Gastroesophageal sphincter (tissue), 3 donors: ENCODE data around the gene THSD7A.

ENCODE experiments used
- EP300 ChIP-seq: sonication (generic); formaldehyde crosslinking; IDR thresholded peaks from one replicate; pipeline ENCODE4 v1.6.1; 2017; ENCODE audit warnings: antibody characterized with exemption, mild to moderate bottlenecking
- POLR2A ChIP-seq, 2 donors: fragments of 450-650 bp; IDR thresholded peaks; one replicate each; pipeline ENCODE4 v1.6.1; 2017; ENCODE audit warnings: antibody characterized with exemption in 2 of 2, mild to moderate bottlenecking in 2 of 2, moderate library complexity in 1 of 2
- TF ChIP-seq, protein P1 (sequence below), 4 experiments: fragments of 200-600 bp in 2 of 4; fragments of 450-650 bp in 2 of 4; sonication (generic) in 1 of 4; IDR thresholded peaks; one replicate each; pipeline ENCODE4 v1.5.1; 2017 to 2019; ENCODE audit warnings: antibody characterized with exemption in 4 of 4, mild to moderate bottlenecking in 2 of 4, moderate library complexity in 2 of 4

GRCh38 chr7:11507929-11508328, 324.1 kb downstream of the THSD7A start:
- no peak for TF ChIP-seq EP300
- TF ChIP-seq, protein P1, sequence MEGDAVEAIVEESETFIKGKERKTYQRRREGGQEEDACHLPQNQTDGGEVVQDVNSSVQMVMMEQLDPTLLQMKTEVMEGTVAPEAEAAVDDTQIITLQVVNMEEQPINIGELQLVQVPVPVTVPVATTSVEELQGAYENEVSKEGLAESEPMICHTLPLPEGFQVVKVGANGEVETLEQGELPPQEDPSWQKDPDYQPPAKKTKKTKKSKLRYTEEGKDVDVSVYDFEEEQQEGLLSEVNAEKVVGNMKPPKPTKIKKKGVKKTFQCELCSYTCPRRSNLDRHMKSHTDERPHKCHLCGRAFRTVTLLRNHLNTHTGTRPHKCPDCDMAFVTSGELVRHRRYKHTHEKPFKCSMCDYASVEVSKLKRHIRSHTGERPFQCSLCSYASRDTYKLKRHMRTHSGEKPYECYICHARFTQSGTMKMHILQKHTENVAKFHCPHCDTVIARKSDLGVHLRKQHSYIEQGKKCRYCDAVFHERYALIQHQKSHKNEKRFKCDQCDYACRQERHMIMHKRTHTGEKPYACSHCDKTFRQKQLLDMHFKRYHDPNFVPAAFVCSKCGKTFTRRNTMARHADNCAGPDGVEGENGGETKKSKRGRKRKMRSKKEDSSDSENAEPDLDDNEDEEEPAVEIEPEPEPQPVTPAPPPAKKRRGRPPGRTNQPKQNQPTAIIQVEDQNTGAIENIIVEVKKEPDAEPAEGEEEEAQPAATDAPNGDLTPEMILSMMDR (IDR thresholded peaks at IDR 0.05), result no peak
- TF ChIP-seq POLR2A (IDR thresholded peaks at IDR 0.05), result no peak
